KMS-11 (cell line): ENCODE results near the gene THRB.

Experiments used
- H2AFZ ChIP-seq: fragments of 200-600 bp; sonication (generic); 2 replicates; pipeline ENCODE4 v1.6.1; 2016; ENCODE audit warnings: antibody characterized with exemption, mixed run types, low read depth
- H3K27ac ChIP-seq: fragments of 200-600 bp; sonication (generic); 2 replicates; pipeline ENCODE4 v1.6.1; 2016; ENCODE audit warnings: mild to moderate bottlenecking, mixed run types
- H3K27me3 ChIP-seq: fragments of 200-600 bp; sonication (generic); 2 replicates; pipeline ENCODE4 v1.6.1; 2017; ENCODE audit warnings: mild to moderate bottlenecking, low read depth, mixed run types, moderate library complexity; ENCODE audit not compliant: insufficient read depth
- H3K36me3 ChIP-seq: fragments of 200-600 bp; sonication (generic); 2 replicates; pipeline ENCODE4 v1.6.1; 2017; ENCODE audit warnings: mild to moderate bottlenecking, mixed run types; ENCODE audit not compliant: insufficient read depth
- H3K4me1 ChIP-seq: fragments of 200-600 bp; sonication (generic); 2 replicates; pipeline ENCODE4 v1.6.1; 2016; ENCODE audit warnings: mild to moderate bottlenecking, low read depth, mixed run types; ENCODE audit not compliant: poor library complexity, severe bottlenecking
- H3K4me2 ChIP-seq: fragments of 200-600 bp; sonication (generic); 2 replicates; pipeline ENCODE4 v1.7.0; 2016; ENCODE audit warnings: mild to moderate bottlenecking, mixed run types
- H3K4me3 ChIP-seq: fragments of 200-600 bp; sonication (generic); IDR thresholded peaks from 2 replicates; pipeline ENCODE4 v1.6.1; 2017; ENCODE audit warnings: low read depth, low read length, mixed read lengths; ENCODE audit not compliant: insufficient read depth
- H3K79me2 ChIP-seq: fragments of 200-600 bp; sonication (generic); 2 replicates; pipeline ENCODE4 v1.6.1; 2016; ENCODE audit warnings: low read depth, mixed run types; ENCODE audit not compliant: insufficient read depth
- H3K9ac ChIP-seq: fragments of 200-600 bp; sonication (generic); 2 replicates; pipeline ENCODE4 v1.6.1; 2016; ENCODE audit warnings: mild to moderate bottlenecking, mixed run types
- H4K20me1 ChIP-seq: fragments of 200-600 bp; sonication (generic); 2 replicates; pipeline ENCODE4 v1.6.1; 2016; ENCODE audit warnings: mild to moderate bottlenecking, mixed run types; ENCODE audit not compliant: insufficient read depth
- CTCF ChIP-seq: fragments of 200-600 bp; sonication (generic); conservative IDR thresholded peaks from 2 replicates; pipeline ENCODE4 v1.6.1; 2017; ENCODE audit warnings: low read depth, mild to moderate bottlenecking, antibody characterized with exemption, low read length, moderate library complexity, mixed read lengths

THRB gene

DNA sequence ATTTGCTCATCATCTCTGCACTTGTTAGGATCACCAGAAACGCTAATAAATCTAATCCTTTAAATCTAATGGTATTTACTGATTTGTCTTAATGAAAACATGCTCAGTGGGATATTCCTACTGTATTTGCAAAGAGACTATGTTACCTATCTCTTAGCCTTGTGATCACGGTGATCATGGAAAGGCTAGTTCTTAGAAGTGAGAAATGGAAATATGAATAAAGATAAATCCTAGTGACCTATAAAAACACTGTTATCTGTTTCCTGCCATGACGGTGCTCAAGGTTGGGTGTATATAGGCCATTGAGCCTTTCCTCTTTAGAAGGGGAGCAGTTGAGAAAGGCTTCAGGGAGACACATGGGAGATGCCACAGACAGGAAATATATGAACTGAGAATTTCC lies 116.3 kb downstream of the THRB start:
- Histone ChIP-seq H4K20me1 (no peaks in the 10 kb centered on the region), H3K27me3 (no peaks in the 10 kb centered on the region), H3K9ac (no peak overlapping the region), H3K4me3 (no peak overlapping the region), H3K4me1 (no peaks in the 10 kb centered on the region), H3K36me3 (no peaks in the 10 kb centered on the region), H3K79me2 (no peaks in the 10 kb centered on the region), H3K4me2 (no peak overlapping the region), H2AFZ (no peak overlapping the region), H3K27ac (no peak overlapping the region)
- no peak for TF ChIP-seq CTCF

DNA sequence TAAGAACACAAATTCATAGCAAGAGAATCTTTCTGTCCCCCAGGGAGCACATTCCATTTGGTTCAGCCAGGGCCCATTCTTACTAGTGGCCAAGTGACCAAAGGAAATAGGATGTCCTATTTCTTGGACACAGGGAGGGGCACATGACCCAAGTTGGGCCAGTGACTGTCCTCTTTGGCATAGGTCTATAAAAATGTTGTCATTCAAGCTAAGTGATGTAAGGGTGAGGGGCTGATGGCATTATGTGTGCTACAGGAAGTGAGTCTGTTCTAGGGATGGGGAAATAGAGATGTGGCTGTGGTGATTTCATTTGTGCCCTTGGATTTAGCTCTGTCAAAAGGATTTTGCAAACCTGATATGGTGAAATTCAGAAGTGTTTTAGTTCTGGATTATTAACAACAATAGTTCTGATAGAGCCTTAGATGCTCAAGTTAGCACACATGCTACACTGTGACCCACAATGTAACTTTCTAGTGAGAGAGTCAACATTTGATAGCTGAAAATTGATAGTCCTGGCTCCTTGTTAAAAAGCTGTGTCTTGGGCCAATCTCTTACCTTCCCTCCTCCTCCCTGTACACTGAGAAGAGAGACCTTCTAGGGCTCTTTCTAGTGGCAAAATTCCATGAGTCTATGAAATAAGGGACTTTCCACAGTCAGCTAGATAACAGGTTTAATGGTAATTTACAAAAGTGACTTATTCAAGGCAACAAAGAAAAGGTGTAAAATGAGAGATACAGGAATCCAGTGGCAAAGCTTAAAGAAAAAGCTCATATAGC lies 117.2 kb downstream of the THRB start:
- Histone ChIP-seq H4K20me1 (no peaks in the 10 kb centered on the region), H3K4me1 (no peaks in the 10 kb centered on the region), H3K9ac (no peak overlapping the region), H3K79me2 (no peaks in the 10 kb centered on the region), H3K4me3 (no peak overlapping the region), H3K27me3 (no peaks in the 10 kb centered on the region), H3K4me2 (no peak overlapping the region), H3K36me3 (no peaks in the 10 kb centered on the region), H3K27ac (no peak overlapping the region), H2AFZ (no peak overlapping the region)
- no peak for TF ChIP-seq CTCF

DNA sequence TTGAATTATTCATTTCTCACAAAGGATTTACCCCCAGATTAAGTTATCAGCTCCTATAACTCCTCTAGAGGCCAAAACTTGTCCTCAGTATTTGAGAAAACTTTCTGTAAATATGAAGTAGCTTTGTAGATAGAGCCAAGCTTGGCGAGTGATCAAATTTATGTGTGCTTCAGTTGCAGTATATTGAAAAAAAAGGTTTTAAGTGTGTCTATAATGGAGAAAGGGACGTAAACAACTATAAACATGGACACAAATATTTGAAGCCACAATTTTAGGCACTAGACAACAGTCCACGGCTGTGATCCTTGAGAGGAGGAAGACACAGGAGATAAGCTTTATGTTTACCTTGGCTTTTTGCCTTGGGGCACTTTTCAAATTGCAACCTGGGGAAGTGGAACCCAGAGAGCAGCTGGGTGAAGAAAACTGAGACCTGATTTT lies 118.7 kb downstream of the THRB start:
- H4K20me1 ChIP-seq = no peaks in the 10 kb centered on the region
- no peak overlapping the region for H3K27ac ChIP-seq
- H2AFZ ChIP-seq = no peak overlapping the region
- H3K4me2 ChIP-seq = no peak overlapping the region
- no peak overlapping the region for H3K4me3 ChIP-seq
- TF ChIP-seq CTCF = no peak
- no peak overlapping the region for H3K9ac ChIP-seq
- H3K4me1 ChIP-seq = no peaks in the 10 kb centered on the region
- no peaks in the 10 kb centered on the region for H3K79me2 ChIP-seq
- H3K36me3 ChIP-seq = no peaks in the 10 kb centered on the region
- no peaks in the 10 kb centered on the region for H3K27me3 ChIP-seq

DNA sequence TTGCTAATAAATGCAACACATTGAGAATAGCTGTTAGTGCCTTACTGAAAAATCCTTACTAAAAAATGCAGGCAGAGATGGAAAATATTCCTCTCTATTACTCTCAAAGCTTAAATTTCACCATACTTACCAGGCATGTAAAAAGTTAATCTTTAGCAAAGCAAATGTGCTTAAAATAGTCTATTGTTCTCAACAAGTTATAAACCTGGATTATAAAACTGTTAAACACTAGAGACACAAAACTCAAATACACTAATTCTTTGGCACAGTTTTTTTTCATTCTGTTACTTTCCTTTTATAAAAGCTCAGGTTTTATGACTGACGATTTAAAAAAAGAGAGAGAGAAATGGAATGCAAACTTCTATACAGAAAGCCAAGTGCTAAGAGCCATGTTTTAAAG lies 119.8 kb downstream of the THRB start:
- H3K4me2 ChIP-seq = no peak overlapping the region
- no peaks in the 10 kb centered on the region for H3K79me2 ChIP-seq
- no peak overlapping the region for H3K9ac ChIP-seq
- H3K4me3 ChIP-seq = no peak overlapping the region
- H3K27me3 ChIP-seq = no peaks in the 10 kb centered on the region
- no peaks in the 10 kb centered on the region for H3K36me3 ChIP-seq
- H3K27ac ChIP-seq = no peak overlapping the region
- TF ChIP-seq CTCF = no peak
- no peak overlapping the region for H2AFZ ChIP-seq
- H3K4me1 ChIP-seq = no peaks in the 10 kb centered on the region
- H4K20me1 ChIP-seq = no peaks in the 10 kb centered on the region
